NCI-H345 treated with DMSO at 0.1 percent for 48 hours (cell line): Measurements from ENCODE around the gene TARS3.
A peak's percentile ranks its signal among the peaks of the same experiment; 100 is the strongest.

Experiments used
- DNase-seq: peaks from one replicate; lab custom pipeline; 2025; ENCODE audit not compliant: unreplicated experiment; lab: John Stamatoyannopoulos, UW

Gene TARS3

DNA sequence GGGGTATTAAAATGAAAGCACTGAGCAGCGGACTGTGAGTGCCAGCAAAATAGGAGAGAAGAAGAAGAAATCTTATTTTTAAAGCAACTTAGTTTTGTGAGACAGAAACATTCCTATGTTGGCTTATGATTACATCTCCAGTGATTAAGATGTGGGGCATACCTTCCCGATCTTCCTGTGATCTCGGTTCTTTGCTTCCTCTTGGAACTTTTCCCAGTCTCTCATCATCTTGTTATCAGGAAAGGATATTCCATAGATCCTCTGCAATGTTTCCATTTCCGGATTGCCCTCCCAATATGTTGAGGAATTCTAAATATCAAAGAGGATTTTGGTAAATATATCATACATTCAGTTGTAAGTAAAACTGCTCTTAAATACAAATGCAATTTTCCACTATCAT, 22.2 kb downstream of the TARS3 start:
- DNase-seq: no peak

- no peak for DNase-seq
Measured at GRCh38 chr15:101698314-101698713, 26.0 kb downstream of the TARS3 start.

GRCh38 chr15:101697488-101697887, 26.8 kb downstream of the TARS3 start:
- no peak for DNase-seq

GRCh38 chr15:101696829-101697228, 27.4 kb downstream of the TARS3 start:
- no peak for DNase-seq

DNA sequence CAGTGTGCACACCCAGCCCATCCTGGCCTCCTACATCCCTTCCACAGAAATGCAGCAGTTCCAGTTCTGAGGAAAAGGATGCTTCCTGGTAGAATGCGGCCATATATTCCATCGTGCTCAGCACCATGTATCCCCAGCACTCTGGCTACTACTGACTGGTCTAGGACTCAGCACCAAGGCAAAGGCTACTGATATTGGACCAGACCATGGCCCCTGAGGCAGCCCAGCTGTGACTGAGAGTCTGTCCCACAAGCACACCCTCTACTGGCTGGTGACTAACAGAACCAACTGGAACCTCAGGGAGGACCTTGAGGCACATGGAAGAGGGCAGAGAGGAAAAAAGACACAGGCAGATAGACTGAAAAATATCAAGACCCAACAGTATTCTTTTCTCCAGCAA, 30.0 kb downstream of the TARS3 start:
- no peak for DNase-seq

DNA sequence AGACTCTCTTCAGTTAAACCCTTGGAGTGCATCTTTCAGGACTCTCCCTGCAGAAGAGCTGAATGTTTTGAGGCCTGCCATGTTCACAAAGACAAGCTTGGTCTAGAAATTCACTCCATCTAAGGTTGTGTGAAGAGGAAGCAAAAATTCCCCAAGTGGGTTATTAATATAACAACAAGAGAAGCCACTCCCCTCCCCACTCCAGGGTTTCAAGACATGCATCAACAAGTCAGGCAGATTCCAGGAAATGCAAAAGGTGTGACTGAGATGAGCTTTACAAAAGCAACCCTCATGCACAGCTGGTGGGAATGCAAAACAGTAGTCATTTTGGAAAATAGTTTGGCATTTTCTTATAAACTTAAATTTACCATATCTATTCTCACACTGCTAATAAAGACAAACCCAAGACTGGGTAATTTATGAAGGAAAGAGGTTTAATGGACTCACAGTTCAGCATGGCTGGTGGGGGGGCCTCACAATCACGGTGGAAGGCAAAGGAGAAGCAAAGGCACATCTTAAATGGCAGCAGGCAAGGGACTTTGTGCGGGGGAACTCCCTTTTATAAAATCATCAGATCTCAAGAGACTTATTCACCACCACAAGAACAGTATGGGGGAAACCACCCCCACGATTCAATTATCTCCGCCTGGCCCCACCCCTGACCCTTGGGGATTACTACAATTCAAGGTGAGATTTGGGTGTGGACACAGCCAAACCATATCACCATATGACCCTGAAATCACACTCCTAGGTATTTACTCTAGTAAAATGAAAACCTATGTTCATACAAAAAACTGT, 31.3 kb downstream of the TARS3 start:
- no peak for DNase-seq

- DNase-seq: no peak
Measured at GRCh38 chr15:101689901-101690300, 34.4 kb downstream of the TARS3 start.

DNA sequence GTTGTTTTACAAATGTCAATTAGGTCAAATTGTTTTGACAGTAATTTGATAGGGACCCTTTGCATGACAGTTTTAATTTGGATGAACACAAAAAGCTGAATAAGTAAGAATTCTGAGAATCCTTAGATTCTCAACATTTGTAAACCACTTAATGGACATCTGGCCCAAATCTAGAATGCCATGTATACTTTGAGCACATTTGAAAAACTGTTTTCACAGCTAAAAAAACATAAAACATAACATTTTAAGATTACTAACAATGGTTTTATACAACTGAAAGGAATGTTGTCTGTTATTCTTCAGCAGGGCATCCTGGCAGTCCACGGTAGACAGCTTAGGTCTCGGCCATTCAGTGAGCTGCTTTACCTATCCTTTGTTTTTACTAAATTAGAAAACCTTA, 37.6 kb downstream of the TARS3 start:
- no peak for DNase-seq

GRCh38 chr15:101684877-101685276, 39.4 kb downstream of the TARS3 start:
- no peak for DNase-seq

DNA sequence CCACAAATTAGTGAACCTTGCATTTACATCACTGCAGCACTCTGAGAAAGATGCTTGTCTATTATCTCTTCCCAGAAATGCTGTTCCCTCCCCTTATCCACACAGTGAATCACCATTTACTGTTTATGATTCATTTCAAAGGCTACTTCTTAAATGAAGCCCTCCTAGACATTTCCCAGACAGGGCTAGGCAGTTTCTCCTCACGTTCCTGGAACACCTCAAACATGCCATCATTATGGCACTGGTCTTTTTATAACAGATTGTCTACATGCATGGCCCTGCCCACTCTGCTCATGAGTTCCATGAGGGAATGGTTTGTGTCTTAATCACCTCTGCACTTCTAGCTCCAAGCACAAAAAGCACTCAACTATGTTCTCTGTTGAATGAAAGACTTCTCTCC, 39.9 kb downstream of the TARS3 start:
- no peak for DNase-seq

GRCh38 chr15:101679806-101680205, 44.5 kb downstream of the TARS3 start:
- no peak for DNase-seq

- DNase-seq: no peak
Measured at GRCh38 chr15:101676921-101677329, 47.3 kb downstream of the TARS3 start.

DNA sequence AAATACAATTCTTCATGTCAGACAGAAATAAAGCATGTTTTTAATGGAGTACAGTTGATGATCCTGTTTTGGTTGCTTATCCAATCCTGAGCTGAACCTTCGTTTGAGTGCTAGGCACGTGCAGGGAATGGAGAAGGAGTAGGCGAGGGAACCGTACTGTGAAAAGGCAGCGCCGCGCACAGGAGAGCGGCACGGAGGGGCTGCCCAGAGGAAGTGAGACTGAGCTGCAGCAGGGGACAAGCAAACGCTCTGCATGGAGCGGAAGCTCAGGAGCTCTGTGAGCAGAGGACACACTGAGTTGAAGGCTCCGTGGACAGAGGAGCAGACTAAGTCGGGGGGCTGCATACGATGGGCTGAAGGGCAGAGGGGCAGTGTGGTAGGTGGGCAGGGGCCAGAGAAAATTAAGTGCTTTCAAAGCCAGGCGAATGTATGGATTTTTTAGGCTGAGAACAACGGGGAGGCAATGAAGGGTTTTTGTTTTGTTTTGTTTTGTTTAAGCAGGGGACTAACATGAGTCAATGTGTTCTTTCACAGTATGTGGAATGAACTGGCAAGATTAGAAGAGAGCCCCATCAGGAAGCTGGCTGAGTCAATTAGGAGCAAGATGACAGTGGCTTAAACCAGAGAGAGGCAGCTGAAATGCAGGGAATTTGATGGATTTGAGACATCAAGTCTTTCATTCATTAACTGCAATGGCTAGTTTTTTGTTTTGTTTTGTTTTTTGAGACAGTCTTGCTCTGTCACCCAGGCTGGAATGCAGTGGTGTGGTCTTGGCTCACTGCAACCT, 48.3 kb downstream of the TARS3 start:
- no peak for DNase-seq

DNA sequence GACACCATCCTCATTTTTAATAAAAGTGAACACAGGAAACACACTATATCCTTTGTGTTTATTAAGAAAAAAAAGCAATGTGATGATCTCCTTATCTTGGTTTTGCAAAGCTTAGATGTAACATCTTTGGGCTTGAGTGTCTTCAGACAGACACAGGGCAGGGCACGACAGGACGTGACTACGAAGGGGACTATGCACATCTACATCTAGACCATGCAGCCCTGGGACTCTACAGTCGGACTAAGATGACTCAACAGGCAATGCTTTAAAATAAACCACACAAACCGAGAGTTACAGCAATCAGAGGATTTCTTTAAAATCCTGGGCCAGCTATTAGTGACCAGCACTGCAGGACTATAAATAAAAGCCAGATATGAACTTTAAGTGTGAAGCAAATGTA, 49.3 kb downstream of the TARS3 start:
- DNase-seq: no peak

- DNase-seq: no peak
Measured at GRCh38 chr15:101672298-101672697, 52.0 kb downstream of the TARS3 start.

GRCh38 chr15:101669744-101670143, 54.5 kb downstream of the TARS3 start:
- no peak for DNase-seq

- DNase-seq: no peak
Measured at GRCh38 chr15:101667881-101668280, 56.4 kb downstream of the TARS3 start.

DNA sequence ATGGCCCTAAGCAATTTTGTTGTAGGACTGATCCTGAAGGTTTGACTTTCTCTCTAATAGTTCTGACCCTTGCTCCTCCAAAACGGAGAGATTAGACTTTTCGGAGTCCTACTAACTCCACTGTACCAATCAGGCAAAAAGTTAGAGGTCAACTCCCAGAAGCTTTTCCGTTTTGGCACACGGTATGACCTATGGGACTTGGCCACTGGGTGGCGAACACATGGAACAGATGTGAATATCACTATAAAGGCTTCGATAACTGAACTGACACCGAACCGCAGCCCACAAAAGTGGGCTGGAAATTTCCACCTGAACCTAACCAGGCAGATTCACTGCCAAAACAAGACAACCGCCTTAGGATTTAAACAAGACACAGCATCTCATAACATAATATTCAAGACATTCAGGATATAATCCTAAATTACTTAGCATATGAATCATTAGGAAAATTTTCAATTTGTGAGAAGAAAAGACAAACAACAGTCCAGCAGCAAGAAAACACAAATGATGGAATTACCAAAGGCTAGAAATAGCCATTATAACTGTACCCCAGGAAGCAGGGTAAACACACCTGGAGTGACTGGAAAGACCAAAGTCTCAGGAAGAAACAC, 59.9 kb downstream of the TARS3 start:
- DNase-seq: no peak

DNA sequence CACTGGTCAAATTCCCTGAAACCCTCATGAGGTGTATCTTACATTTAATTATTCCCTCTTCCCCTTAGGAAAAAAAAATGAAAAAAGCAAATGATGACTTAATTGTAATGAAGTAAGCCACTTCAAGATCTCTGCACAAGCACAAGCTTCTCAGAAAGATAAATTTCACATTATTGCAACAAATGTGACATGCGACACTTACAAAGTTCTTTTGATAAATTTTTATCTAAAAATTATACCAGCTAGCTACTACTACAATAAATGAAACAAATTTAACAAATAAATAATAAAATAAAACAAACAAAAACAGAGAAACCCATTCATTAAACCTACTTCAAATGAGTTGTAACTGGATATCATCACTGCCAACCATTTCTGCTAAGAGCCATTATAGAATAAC, 62.1 kb downstream of the TARS3 start:
- DNase-seq: no peak

DNA sequence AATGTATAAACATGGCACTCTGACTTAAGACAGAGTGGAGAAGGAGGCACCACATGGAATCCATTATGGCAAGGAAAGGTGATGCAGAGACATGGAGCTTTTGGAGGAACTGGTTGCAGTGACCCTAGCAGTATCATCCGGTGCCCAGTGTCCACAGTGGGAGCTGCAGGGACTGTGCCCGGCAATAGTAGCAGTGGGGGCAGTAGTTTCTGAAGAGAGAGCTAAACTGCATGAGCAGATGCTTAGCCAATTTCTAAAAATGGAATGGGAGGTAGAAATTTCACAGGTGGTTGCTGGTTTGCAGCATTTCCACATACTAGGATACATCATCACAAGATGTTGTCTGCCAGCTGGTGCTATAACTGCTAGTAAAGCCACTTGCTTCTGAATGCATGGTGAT, 64.3 kb downstream of the TARS3 start:
- DNase-seq: no peak

DNA sequence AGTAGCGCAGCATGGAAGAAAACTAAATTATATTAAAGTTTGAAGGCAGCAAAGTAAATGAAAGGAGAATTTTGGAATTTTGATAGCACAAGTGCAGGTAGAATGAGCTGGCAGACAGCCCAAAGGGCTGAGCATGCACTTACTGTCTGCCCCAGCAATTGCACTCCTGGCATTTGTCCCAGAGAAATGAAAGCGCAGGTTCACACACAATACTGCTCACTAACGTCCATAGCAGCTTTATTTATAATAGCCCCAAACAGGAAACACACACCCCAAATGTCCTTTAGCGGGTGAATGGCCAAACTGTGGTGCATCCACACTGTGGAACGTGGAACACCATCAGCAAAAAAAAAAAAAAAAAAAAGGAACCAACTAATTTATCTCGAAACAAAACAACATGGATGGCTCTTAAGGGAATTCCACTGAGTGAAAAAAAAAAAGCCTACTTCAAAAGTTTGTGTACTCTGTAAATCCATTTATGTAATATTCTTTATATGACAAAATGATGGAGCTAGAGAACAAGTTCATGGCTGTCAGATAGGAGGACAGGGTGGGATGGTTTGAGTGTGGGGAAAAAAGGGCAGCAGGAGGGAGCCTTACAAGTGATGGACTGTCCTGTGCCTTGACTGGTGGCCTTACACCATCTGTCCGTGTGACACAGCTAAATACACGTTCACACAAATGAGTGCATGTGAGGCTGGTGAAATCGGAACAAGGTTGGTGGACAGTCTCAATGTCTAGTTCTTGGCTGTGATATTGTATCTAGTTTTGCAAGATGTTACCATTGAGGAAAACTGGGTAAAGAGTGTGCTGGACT, 66.1 kb downstream of the TARS3 start:
- peak; percentile 24 for DNase-seq
